ACHN (cell line): ENCODE data around the gene LEMD2.

Experiments used
- DNase-seq: peaks from one replicate; pipeline ENCODE4 v3.0.0-alpha.2; 2015
- in situ Hi-C: cut with HindIII; loops from 2 replicates; pipeline ENCODE4 v1.10.0; 2017; ENCODE audit warnings: low sequenced_read_pairs, low pct_ligation_motif_present, low pct_unique_long_range_greater_than_20kb

LEMD2 gene

GRCh38 chr6:33766921-33767907 is 21.7 kb downstream of the LEMD2 start:
- no peak for DNase-seq

DNA sequence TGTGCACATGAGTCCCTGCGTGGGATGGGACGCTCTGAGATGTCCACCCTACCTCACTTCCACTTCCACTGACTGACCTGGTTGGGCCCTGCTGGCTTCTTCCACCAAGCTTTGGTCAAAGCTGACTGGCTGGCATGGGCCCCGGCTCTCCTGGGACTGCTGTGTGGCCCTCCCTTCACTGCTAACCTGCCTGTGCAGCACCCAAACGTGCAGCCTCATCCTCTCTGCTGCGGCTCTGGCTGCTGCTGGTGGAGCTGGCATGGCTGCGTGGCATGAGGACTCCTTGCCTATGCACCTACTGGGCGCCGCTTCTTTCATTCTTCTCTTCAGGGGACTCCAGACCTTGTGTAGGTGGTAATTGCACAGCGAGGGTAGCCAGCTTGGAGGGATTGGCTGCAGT is 23.6 kb downstream of the LEMD2 start:
- in situ Hi-C loops: no loop called here
- DNase-seq: no peak

More at GRCh38 chr6:33766921-33767907, 21.7 kb downstream of the LEMD2 start:
- in situ Hi-C loops: no loop called here

DNA sequence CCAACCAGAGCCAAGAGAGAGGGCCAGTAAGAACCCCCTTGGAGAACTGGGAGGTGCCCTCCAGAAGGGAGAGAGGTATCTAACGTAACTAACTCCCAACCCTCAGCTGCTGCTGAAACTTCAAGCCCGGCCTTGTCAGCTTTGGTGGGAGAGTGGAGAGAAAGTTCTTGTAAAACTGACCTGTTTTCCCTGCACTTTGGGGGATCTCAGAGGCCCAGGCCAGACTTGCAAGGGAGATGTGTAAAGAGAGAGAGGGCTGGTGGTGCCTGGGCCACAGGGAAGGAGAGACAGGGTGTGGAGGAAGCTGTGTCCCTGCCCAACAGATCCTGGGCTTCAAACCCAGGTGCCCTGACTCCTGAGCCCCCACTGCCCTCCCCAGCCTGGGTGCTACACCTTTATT is 24.9 kb downstream of the LEMD2 start:
- no peak for DNase-seq
- in situ Hi-C loops: no loop called here

GRCh38 chr6:33763483-33763882 is 25.4 kb downstream of the LEMD2 start:
- DNase-seq: no peak
- in situ Hi-C loops: no loop called here

DNA sequence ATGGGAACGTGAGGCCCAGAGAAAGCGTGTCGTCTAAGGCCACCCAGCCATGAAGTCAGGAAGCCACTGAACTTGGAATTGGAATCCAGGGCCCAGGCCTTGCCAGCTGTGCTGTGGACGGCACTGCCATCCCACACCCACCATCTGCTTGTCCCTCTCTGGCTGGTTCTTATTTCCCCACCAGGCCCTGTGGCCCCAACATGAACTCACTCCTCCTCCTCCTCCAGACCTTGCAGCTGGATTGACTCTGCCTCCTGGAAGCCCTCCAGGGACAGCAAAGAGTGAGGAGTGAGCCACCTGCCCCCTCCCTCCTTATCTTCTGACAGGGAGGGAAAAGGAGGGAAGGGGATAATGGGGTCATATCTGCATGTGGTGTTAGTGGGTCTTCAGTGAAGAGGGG is 26.2 kb downstream of the LEMD2 start:
- in situ Hi-C loops: no loop called here
- no peak for DNase-seq

DNA sequence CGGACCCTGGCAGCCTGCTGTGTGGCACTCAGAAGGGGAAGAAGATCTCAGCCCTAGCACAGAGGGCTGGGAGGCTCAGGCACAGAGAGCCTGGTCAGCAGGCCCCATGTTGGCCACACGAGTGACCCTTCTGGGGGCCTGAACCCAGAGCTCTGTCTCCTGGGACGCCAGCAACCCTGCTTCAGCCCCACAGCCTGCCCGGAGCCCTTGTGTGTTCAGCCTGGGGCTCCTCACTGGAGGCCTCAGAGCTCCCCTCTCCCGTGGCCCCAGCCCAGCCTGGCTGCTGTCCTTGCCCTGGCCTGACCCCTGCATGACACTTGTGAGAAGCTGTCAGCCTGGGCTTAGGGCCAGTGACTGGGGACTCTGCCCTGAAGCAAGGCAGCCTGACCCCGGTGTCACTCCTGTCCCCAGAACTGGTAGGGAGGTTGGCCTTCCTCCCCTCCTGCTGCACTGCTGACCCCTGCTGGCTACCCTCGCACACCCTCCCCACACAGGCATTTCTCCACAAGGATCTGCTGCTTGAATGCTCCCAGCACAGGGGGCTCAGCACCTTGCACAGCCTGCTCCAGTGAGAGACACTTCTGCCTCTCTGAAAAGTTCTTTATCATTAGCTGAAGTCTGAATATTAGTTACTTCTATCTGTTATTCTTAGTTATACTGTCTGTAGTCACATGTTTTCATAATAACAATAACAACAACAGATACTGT is 26.9 kb downstream of the LEMD2 start:
- in situ Hi-C loops: no loop called here
- peak; percentile 48 for DNase-seq

DNA sequence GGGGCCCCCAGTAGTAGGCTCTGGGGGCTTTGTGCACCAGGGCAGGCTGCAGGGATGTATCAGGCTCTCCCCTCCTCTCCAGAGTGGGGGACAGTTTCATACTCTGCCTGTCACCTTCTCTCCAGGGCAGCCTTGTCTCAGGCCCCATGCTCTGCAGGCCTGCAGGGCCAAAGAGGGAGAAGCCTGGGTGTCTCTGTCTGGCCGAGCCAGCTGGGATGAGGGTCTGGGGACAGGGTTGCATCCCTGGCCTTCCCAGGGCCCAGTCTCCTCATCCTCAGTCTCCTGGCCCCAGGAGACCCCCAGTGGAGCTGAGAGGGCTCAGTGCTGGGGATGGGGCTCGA is 27.4 kb downstream of the LEMD2 start:
- in situ Hi-C loops: no loop called here
- no peak for DNase-seq

DNA sequence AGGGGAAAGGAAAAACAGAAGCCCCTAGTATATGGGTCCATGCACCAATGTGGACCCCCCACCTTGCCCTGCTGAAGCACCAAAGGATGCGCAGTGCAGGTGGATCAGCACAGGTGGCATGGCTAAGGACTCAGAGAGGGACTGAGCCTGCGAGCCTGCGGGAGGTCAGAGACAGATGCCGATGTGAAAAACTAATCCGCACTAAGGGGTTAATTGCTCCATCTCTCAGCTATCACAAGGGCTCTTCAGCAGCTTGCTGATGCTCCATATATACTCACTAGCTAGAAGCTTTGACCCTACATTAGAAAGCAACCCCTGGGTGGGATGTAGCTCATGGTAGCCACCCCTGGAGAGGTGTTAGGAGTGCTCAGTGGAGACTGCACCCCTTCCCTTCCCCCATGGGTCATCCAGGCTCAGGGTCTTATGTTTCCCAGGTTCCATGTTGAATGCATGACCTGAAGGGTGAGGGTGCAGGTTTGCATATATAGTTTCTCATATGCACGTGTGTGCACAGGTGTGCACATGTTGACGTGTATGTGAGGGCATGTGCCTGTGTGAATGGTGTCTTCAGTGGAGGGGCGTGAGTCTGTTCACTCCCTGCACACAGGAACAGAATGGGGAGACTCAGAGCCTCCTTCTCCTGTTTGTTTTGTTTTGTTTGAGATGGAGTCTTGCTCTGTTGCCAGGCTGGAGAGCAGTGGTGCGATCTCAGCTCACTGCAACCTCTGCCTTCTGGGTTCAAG is 28.9 kb downstream of the LEMD2 start:
- DNase-seq: no peak
- in situ Hi-C loops: no loop called here

GRCh38 chr6:33758815-33759216 is 30.1 kb downstream of the LEMD2 start:
- DNase-seq: no peak
- in situ Hi-C loops: no loop called here

GRCh38 chr6:33757906-33758305 is 31.0 kb downstream of the LEMD2 start:
- no peak for DNase-seq
- in situ Hi-C loops: no loop called here

DNA sequence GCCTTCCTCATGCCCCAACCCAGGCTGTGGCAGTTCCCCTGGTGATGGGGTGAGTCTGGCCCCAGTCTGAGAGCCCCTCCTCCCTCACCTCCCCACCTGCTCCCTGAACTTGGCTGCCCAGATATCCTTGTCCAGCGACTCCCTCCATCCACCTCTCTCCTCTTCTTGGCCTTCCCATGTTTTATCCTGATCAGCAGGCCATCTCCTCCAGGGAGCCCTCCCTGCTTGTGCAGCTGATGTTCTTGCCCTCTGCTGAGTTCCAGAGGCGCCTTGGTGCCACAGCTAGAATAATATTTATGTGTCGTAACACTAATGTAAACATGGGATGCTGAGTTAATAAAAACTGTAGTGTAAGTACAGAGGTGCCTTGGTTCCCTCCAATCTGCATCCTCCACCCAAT is 31.8 kb downstream of the LEMD2 start:
- in situ Hi-C loops: no loop called here
- no peak for DNase-seq

DNA sequence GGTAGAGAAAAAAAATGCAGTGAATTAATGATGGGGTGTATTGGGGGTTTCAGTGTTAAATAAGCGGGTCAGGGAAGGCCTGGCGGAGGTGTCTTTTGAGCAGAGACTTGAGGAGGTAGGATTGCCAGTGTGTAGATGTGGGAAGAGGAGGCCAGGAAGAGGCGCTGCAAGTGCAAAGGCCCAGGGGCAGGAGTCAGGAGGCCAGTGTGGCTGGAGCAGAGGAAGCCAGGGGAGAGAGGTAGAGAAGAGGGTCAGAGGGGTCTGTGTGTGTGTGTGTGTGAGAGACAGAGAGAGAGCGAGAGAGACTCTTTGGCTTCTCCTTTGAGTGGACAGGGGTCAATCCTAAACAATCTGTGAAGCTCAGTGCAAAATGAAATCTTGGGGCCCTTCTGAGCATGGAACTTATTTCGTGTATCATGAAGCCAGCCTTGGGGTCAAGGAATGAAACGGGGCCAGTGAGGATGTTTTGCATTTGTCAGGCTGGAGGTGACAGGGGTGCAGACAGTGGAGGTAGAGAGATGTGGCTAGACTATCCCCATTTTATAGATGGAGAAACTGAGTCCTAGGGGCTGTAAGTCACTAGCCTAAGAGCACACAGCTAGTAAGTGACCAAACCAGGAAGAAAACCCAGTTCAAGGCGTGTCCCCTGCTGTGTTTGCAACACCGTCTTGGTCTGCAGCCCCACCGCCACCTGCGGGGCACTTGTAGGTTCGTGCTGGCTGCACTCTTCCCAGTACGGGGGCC is 32.5 kb downstream of the LEMD2 start:
- no peak for DNase-seq
- in situ Hi-C loops: no loop called here

GRCh38 chr6:33755070-33755869 is 33.7 kb downstream of the LEMD2 start:
- peak; percentile 52 for DNase-seq
- in situ Hi-C loops: no loop called here

GRCh38 chr6:33754222-33754621 is 34.7 kb downstream of the LEMD2 start:
- in situ Hi-C loops: no loop called here
- DNase-seq: no peak

DNA sequence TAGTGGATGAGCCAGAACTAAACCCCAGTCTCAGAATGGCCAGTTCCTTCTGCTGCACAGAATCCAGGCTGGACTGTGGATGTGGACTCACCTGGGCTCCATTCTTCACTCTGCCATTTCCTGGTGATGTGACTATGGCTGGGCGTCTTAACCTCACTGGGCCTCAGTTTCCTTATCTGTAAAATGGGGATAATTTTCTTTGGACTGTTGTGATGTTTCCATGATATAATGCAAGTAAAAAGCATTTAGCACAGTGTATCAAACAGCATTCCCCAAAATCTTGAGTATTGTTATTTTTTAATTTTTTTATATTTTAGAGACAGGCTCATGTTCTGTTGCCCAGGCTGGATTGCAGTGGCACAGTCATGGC is 36.3 kb downstream of the LEMD2 start:
- in situ Hi-C loops: no loop called here

DNA sequence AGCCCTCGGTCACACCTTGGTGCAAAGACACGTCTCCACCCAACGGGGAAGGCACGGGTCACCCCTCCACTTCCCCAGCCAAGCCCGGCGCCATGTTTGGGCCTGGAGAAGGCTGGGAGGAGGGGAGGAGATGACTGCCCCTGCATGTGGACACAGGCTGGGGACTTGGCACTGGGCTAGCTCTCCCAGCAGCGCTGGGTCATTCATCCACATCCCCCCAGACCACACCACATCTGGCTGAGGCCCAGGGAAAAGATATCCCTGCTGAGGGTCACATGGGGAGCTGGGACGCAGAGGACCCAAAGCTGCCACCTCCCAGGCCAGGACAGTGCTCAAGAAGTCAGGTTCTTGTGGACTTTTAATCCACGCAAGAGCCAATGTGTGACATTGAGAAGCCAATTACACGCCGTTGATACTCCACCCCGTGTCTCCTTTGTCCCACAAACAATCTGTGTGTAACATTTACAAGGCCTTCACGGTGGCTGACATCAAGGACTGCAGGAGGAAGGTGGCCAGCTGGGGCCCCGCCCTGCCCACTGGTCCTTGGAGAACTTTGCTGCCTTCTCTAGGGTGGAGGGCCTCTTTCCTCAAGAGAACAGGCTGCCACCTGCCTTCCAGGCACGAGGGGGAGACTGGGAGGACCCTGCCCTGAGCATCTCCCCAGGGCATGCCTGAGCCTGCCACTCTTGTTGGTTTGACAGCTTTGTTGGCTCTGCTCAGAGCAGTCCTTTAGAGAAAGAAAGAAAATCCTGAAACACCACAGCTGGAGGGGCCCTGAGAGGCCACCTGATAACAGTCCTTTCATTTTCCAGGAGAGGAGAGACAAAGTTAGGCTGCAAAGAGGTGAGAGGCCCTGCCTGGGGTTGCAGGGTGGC is 36.9 kb downstream of the LEMD2 start:
- in situ Hi-C loops: no loop called here

More for the DNA sequence above, 36.3 kb downstream of the LEMD2 start:
- no peak for DNase-seq

More for the DNA sequence above, 36.9 kb downstream of the LEMD2 start:
- DNase-seq: no peak
